Measurements from ENCODE around the gene TP53RK.

GRCh38 chr20:46713957-46714834 is 25.0 kb upstream of the TP53RK start:
- TF ChIP-seq CTCF (IDR thresholded peaks at IDR 0.05) (no peak), EP300 (IDR thresholded peaks at IDR 0.05) (no peak), POLR2AphosphoS5 (IDR thresholded peaks at IDR 0.05) (no peak)

Measured in suprapubic skin (tissue), 4 donors.